Activated naive CD8-positive, alpha-beta T cell (primary cell): ENCODE results near the gene URGCP.

ENCODE experiments used
- H3K27ac Mint-ChIP-seq: one replicate; pipeline ENCODE4 v1.8.0; 2021; ENCODE audit warnings: mixed read lengths
- H3K27me3 Mint-ChIP-seq: one replicate; pipeline ENCODE4 v1.8.0; 2021; ENCODE audit warnings: mixed read lengths
- H3K36me3 Mint-ChIP-seq: one replicate; pipeline ENCODE4 v1.8.0; 2021; ENCODE audit warnings: mixed read lengths
- H3K4me1 Mint-ChIP-seq: one replicate; pipeline ENCODE4 v1.8.0; 2021; ENCODE audit warnings: low read depth, mixed read lengths
- H3K4me3 Mint-ChIP-seq: one replicate; pipeline ENCODE4 v1.8.0; 2021; ENCODE audit warnings: mild to moderate bottlenecking, mixed read lengths
- H3K9me3 Mint-ChIP-seq: one replicate; pipeline ENCODE4 v1.8.0; 2021; ENCODE audit warnings: low read depth, mixed read lengths

URGCP gene

DNA sequence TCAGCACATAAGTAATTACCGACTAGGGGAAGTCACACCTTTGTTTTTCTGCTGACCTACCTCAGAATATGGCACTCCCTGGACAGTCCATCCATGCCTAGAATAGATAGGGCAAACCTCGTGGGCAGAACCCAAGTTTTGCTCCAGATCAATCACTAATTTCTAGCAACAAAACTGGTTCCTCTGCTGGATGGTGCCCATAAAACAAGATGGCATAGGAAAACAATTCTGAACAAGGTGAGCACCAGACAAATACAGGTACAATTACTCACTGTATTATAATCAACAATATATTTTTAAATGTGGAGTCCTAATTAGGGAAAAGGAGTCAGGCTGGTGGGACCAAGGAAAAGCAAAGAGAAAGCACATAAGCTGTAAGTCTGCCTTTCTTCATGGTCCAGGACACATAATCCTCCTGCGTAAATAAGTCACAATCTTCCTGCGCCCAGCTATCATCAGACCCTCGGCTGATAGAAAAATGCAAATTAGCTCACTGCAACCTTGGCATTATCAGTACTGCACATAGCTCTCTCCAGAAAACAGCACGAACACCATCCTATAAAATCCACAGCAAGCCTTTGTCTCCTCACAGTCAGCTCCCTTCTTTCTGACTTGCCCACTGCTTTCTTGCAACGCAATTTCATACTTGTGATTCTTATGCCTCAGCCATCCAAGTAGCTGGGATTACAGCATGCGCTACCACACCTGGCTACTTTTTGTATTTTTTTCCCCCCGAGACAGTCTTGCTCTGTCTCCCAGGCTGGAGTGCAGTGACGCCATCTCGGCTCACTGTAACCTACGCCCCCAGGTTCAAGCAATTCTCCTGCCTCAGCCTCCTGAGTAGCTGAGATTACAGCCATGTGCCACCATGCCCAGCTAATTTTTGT, 15.1 kb downstream of the URGCP start:
- Mint-ChIP-seq H3K27ac (no peak overlapping the region), H3K4me3 (no peak overlapping the region), H3K36me3 (peaks cover 6% of the 10 kb centered on the region), H3K27me3 (no peaks in the 10 kb centered on the region), H3K4me1 (peaks cover 47% of the 10 kb centered on the region), H3K9me3 (no peaks in the 10 kb centered on the region)

DNA sequence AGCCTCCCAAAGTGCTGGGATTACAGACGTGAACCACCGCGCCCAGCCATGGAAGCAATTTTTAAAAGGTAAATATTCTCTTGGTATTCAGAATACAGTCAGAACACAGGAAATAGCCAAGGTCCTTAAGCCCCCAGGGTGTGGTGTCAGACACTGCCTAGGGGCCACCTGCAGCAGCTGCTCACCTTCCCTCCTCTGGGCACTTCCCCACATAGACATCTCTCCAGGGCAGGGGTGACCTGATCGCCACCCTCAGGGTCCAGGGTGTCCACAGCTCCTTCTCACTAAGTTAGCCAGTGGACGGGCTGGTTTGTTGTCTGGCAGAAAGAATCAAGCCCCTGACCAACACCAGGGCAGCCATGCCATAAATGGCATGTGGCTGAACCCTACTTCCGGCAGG, 15.9 kb downstream of the URGCP start:
- Mint-ChIP-seq H3K4me3 (no peak overlapping the region), H3K36me3 (peaks cover 3% of the 10 kb centered on the region)

DNA sequence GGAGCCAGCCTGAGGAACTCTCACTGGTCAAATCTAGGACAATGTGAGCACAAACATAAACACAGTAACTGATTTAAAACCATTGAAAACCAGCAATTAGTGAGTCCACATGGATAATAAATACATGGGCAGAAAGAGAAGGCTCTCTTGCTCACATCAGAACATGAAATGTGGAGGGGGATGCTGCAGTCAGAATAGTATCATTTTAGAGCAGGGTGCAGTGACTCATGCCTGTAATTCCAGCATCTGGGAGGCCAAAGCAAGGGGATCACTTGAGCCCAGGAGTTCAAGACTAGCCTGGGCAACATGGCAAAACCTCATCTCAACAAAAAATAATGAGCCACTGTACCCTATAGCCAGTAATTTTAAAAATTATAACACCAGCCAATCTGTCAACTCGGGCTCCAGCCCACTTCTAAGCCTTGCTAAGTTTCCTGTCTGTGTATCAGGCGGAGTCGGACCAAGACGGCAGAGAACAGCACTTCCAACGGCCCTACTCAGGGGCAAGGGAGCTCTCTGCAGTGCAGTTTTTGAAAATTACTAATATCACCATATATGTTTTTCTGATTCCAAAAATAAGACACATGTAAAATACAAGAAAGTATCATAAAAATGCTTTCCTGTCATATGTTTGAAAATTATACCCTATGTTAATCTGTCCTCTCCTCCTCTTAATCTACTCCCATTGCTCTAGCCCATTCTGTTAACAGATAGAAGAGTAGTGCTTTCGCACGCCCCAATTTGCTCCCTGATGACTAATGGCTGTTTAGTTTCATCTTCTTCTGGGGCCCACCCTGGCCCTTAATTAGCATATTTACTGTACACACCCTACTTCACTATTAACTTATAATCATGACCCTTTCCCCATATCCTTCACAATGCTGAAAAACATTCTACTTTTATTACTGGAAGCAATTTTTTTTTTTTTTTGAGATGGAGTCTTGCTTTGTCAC, 17.1 kb downstream of the URGCP start:
- Mint-ChIP-seq H3K4me1 (peaks cover 41% of the 10 kb centered on the region), H3K27ac (no peak overlapping the region), H3K36me3 (peaks cover 3% of the 10 kb centered on the region), H3K4me3 (peak overlapping the region; percentile 18), H3K27me3 (no peaks in the 10 kb centered on the region), H3K9me3 (no peaks in the 10 kb centered on the region)

More for the DNA sequence above, 15.9 kb downstream of the URGCP start:
- Mint-ChIP-seq H3K27me3 (no peaks in the 10 kb centered on the region), H3K27ac (no peak overlapping the region), H3K4me1 (peaks cover 43% of the 10 kb centered on the region), H3K9me3 (no peaks in the 10 kb centered on the region)

DNA sequence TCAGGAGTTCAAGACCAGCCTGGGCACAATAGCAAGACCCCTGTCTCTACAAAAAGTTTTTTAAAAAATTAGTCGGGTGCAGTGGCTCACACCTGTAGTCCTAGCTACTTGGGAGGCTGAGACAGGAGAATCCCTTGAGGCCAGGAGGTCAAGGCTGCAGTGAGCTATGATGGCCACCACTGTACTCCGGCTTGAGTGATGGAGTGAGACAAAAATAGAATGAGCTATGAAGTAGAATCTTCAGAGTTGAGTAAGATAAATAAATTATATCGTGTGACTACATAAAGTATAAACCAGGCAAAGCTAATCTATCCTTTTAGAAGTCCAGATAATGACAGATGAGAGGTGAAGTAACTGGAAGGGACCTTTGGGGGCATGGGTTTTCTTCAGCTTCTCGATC, 21.8 kb downstream of the URGCP start:
- Mint-ChIP-seq H3K4me1 (peaks cover 12% of the 10 kb centered on the region), H3K4me3 (no peak overlapping the region), H3K9me3 (no peaks in the 10 kb centered on the region), H3K27ac (no peak overlapping the region), H3K36me3 (peaks cover 16% of the 10 kb centered on the region), H3K27me3 (no peaks in the 10 kb centered on the region)

DNA sequence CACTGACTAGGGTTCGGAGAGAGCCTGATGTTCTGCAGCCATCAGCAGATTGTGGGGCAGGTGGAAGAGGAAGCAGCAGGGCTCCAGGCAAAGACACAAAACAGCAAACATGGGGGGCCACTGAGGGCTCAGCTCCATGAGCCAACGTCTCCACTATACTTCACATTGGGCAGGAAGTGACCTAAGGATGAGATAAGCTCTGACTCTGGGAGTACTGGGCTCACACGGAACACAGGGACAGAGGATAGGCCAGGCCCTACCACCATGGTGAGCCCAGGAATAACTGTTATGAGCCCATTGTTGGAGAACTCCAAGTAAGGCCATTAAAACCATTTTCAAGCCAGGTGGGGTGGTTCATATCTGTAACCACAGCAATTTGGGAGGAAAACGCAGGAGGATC, 22.2 kb downstream of the URGCP start:
- H3K4me1 Mint-ChIP-seq: peaks cover 8% of the 10 kb centered on the region
- peaks cover 16% of the 10 kb centered on the region for H3K36me3 Mint-ChIP-seq
- no peaks in the 10 kb centered on the region for H3K9me3 Mint-ChIP-seq
- H3K4me3 Mint-ChIP-seq: no peak overlapping the region
- no peaks in the 10 kb centered on the region for H3K27me3 Mint-ChIP-seq
- H3K27ac Mint-ChIP-seq: no peak overlapping the region

DNA sequence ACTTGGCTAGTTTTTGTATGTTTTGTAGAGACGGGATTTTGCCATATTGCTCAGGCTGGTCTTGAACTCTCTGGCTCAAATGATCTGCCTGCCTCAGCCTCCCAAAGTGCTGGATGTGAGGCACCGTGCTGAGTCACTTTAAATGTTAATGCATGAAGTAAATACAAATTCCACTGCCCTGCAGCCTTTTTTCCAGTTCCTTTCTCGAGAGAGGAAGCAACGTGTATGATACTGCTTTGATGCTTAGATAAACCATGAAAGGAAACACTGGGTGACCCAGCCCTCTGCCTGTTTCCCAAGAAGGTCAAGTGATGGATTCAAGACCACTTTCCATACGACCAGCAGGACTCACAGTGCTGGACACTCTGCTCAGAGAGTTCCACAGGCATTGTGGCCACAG, 25.8 kb downstream of the URGCP start:
- Mint-ChIP-seq H3K4me3 (no peak overlapping the region), H3K36me3 (peaks cover 21% of the 10 kb centered on the region), H3K27ac (peak overlapping the region; percentile 17), H3K9me3 (no peaks in the 10 kb centered on the region), H3K27me3 (no peaks in the 10 kb centered on the region), H3K4me1 (no peaks in the 10 kb centered on the region)

DNA sequence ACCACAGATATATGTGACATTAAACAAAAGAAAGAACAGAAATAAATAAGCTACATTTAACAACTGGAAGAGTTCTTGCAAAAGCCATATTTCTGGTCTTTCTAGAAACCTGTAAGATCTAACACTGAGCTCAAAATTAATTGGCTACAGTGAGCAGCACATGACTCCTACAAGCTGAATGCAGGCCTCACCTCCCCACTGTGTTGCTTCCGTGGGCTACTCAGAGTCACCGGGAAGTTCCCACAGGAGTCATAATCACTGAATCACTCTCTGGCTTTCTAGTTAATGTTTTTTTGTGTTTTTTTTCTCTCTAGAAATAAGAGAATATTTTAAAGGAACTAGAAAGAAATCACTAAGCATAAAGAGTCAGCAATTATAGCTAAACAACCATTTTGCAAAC, 26.9 kb downstream of the URGCP start:
- Mint-ChIP-seq H3K4me1 (no peaks in the 10 kb centered on the region), H3K36me3 (peaks cover 21% of the 10 kb centered on the region), H3K4me3 (no peak overlapping the region), H3K27ac (no peak overlapping the region), H3K27me3 (no peaks in the 10 kb centered on the region), H3K9me3 (no peaks in the 10 kb centered on the region)

DNA sequence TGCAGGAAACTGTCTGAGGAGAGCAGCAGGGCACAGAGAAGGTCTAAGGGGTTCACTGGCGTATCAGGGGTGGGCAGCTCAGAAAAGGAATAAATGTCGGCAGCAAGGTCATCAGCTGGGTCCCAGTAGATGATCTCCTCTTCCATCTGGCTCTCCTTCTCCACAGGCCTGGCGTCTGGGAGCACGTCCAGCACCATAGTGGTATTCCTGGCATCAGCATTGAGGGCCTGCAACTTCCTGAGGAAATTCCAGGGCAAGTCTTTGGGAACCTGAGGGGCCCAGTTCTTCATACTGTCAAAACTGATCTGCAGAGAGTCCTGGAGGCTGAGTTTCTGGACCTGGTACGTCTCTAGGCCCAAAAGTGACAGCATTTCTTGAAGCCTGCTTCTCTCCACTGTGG, 27.5 kb downstream of the URGCP start:
- H3K4me1 Mint-ChIP-seq: no peaks in the 10 kb centered on the region
- no peaks in the 10 kb centered on the region for H3K9me3 Mint-ChIP-seq
- no peaks in the 10 kb centered on the region for H3K27me3 Mint-ChIP-seq
- peaks cover 19% of the 10 kb centered on the region for H3K36me3 Mint-ChIP-seq
- H3K27ac Mint-ChIP-seq: no peak overlapping the region
- H3K4me3 Mint-ChIP-seq: no peak overlapping the region

DNA sequence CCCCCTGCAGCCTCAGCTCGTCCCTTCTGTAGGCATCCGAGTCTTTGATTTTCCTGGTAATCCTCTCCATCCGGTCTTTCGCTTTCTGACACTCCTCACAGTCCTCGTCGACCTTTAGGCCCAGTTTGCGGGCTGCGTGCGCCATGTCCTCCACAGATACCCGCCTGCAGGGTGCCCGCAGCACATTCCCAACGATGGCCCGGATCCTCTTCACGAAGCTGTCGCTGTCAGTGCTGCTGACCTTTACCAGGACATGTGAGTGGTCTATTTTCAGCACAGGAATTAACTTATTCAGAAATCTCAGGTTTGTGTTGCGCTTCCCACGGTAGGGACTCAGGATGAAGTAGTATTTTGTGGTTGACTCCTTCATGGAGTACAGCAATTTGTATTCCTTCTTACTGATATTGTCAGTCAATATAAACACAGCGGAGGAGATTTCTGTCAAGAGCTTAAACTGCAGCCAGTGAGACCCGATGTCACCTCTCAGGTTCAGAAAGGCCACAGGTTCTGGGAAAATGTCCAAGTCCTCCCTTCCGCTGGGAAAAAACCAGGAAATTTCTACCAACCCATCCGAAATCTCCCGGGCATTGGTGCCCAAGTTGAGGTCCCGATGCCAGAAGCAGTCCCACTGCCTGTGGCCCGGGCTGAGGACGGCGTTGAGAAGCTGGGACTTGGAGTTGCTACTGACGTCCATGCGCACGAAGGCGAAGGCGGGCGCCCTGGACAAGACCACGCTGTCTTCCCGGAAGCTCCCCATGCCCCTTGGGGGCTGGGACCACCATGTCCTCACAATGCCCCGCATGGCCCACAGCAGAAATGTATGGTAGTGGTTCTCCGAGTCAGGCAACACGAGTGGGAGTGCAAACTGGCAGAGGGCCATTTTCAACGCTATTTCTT, 28.2 kb downstream of the URGCP start:
- Mint-ChIP-seq H3K4me1 (no peaks in the 10 kb centered on the region), H3K36me3 (peaks cover 15% of the 10 kb centered on the region), H3K9me3 (no peaks in the 10 kb centered on the region), H3K27me3 (no peaks in the 10 kb centered on the region), H3K4me3 (no peak overlapping the region), H3K27ac (no peak overlapping the region)

DNA sequence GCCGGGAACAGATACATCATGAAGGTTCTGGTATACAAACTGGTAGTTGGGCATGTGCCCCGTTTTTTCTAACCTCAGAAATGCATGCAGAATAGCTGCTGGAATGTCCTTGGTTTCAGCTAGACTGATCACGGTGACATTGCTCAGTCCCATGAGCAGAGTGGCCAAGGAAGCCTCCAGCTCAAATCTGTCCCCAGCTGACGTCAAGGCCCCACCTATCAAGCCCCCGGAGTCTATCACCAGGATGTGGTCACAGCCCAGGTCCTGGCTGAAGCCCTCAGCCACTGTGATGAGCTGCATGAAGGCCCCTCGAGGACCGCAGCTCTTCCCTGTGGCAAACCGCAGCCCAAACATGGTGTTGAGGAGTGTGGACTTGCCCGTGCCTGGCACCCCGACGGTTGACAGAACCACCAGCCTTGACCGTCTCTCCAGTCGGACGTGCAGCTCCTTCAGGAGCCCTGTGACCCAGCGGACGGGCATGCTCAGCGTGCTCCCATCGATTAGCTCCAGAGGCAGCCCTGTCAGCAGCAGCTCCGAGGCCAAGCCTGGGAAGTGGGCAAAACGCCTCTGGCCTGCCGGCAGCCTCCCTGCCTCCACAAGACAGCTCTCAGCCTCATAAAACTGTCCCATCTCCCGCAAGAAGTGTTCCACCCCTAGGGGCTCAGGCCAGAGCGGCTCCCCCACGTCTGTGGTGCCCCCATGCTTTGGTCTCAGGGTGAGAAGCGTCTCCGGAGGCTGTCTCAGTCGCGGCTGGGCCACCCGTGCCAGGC, 29.2 kb downstream of the URGCP start:
- Mint-ChIP-seq H3K36me3 (peaks cover 15% of the 10 kb centered on the region), H3K4me1 (no peaks in the 10 kb centered on the region), H3K27me3 (no peaks in the 10 kb centered on the region), H3K4me3 (no peak overlapping the region), H3K27ac (no peak overlapping the region), H3K9me3 (no peaks in the 10 kb centered on the region)

DNA sequence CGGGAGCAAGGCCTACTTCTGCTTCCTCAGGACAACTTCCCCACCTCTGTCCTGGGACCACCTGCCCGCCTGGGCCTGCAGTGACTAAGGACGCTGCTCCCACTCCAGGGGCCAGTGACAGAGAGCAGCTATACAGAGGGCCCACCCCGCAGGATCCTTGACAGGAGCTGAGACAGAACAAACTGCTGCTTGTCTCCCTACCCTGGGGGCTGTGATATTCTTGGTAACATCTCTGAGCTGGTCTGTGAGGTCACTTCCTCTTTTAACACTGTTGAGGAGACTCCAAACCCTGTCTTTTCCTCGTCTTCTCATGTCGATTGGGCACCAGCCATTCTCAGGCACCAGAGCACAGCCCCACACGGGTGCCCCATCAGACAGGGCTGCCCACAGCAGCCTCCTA, 30.2 kb downstream of the URGCP start:
- Mint-ChIP-seq H3K27me3 (no peaks in the 10 kb centered on the region), H3K9me3 (no peaks in the 10 kb centered on the region), H3K27ac (no peak overlapping the region), H3K4me3 (no peak overlapping the region), H3K36me3 (peaks cover 10% of the 10 kb centered on the region), H3K4me1 (no peaks in the 10 kb centered on the region)

DNA sequence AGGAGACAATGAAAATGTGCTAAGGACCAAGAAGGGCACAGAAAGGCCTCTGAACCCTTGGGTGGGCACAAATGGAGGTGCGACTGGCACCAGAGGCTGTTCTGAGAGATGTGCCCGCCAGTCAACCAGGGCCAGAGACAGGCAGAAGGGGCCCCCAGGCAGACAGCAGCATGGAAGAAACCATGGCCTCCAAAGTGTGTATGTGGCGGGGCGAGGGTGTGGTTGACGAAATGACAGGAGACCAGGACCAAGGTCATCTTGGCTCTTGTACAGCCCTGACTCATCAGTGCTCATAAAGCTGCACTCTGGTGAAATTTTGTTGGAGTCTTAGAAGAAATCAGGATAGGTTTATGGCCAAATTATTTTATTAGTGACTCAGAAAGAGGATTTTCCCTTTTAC, 33.1 kb downstream of the URGCP start:
- H3K4me3 Mint-ChIP-seq: no peak overlapping the region

DNA sequence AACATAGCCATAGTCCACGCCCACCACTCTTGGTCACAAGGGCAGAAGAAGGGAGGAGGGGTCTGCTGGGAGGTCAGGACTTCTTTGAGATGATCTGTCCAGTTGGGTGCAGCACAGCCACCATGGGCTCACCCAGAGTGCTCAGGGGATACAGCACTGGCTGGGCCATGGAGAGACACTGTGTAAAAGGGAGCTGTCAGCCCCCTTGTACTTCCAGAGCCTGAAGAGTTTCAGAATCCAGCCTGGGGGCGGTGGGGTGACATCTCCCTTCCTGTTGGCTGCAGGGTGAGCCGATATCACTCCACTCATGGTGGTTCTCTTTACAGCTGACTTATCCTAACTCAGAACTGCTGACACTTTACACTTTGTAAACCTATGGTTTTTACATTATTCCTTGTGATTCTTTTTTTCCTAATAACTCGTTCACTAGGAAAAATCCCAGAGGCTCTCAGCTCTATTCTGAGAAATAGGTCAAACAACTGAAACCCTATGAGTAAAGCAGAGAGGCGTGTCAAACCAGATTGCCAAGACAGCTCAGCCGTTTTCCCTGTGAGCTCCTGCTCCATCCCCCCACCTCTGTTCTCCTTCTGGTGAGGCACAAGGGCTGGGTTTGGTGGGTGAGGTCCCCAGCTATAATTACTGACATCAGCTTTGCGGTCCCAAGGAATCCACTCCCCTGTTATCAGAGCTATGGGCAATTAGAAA, 33.8 kb downstream of the URGCP start:
- Mint-ChIP-seq H3K27ac (no peak overlapping the region), H3K9me3 (no peaks in the 10 kb centered on the region), H3K4me3 (no peak overlapping the region), H3K4me1 (peaks cover 21% of the 10 kb centered on the region), H3K36me3 (peaks cover 8% of the 10 kb centered on the region), H3K27me3 (no peaks in the 10 kb centered on the region)

More for the DNA sequence above, 33.1 kb downstream of the URGCP start:
- H3K9me3 Mint-ChIP-seq: no peaks in the 10 kb centered on the region
- peaks cover 16% of the 10 kb centered on the region for H3K4me1 Mint-ChIP-seq
- no peaks in the 10 kb centered on the region for H3K27me3 Mint-ChIP-seq
- peaks cover 8% of the 10 kb centered on the region for H3K36me3 Mint-ChIP-seq
- no peak overlapping the region for H3K27ac Mint-ChIP-seq
